HG02885 (cell line): ENCODE data around the gene ZCCHC7.
"Not testable (repeated sequence)": the region's sequence is repeated elsewhere in the genome, so short reads cannot be mapped to it uniquely, and the experiment has no call there.

Experiments used
- ATAC-seq: cut with Tn5 transposase; IDR thresholded peaks from one replicate; pipeline ENCODE4 v1.9.1; 2021; ENCODE audit warnings: mild to moderate bottlenecking; ENCODE audit not compliant: unreplicated experiment, poor library complexity

Gene ZCCHC7

GRCh38 chr9:37167456-37168047, 47.2 kb downstream of the ZCCHC7 start:
- ATAC-seq = no peak

GRCh38 chr9:37172557-37172956, 52.2 kb downstream of the ZCCHC7 start:
- no peak for ATAC-seq

- ATAC-seq = no peak
Measured at GRCh38 chr9:37174247-37174646, 53.9 kb downstream of the ZCCHC7 start.

GRCh38 chr9:37178742-37179141, 58.4 kb downstream of the ZCCHC7 start:
- ATAC-seq = no peak

GRCh38 chr9:37179576-37179975, 59.2 kb downstream of the ZCCHC7 start:
- no peak for ATAC-seq

- ATAC-seq = no peak
Measured at GRCh38 chr9:37180138-37180537, 59.8 kb downstream of the ZCCHC7 start.

GRCh38 chr9:37182718-37183117, 62.3 kb downstream of the ZCCHC7 start:
- ATAC-seq = no peak

GRCh38 chr9:37184905-37185867, 64.8 kb downstream of the ZCCHC7 start:
- no peak for ATAC-seq

GRCh38 chr9:37187292-37187691, 66.9 kb downstream of the ZCCHC7 start:
- ATAC-seq = peak; percentile 60

- peak; percentile 82 for ATAC-seq
Measured at GRCh38 chr9:37187713-37188439, 67.5 kb downstream of the ZCCHC7 start.

GRCh38 chr9:37190739-37191138, 70.4 kb downstream of the ZCCHC7 start:
- ATAC-seq = not testable (repeated sequence)

- no peak for ATAC-seq
Measured at GRCh38 chr9:37191403-37192089, 71.2 kb downstream of the ZCCHC7 start.

GRCh38 chr9:37192803-37193202, 72.4 kb downstream of the ZCCHC7 start:
- ATAC-seq = no peak

- peak; percentile 69 for ATAC-seq
Measured at GRCh38 chr9:37197158-37198038, 77.0 kb downstream of the ZCCHC7 start.

- ATAC-seq = peak; percentile 15
Measured at GRCh38 chr9:37198039-37198729, 77.8 kb downstream of the ZCCHC7 start.

GRCh38 chr9:37198831-37199230, 78.5 kb downstream of the ZCCHC7 start:
- ATAC-seq = peak; percentile 42

- no peak for ATAC-seq
Measured at GRCh38 chr9:37200433-37201005, 80.1 kb downstream of the ZCCHC7 start.

GRCh38 chr9:37201581-37201980, 81.2 kb downstream of the ZCCHC7 start:
- ATAC-seq = no peak
